Prostate gland (tissue), 2 donors: ENCODE data around the gene LDAH. TPM values are rescaled to one million over a fixed set of nuclear protein-coding genes. Genes with fewer than 3 reads are reported as not detected.

Source experiments
- DNase-seq: peaks from one replicate; pipeline ENCODE4 v3.0.0-alpha.2; 2019; ENCODE audit warnings: low spot score
- H3K27ac ChIP-seq, 2 donors: fragments of 200-600 bp; sonication (generic); 2 replicates each; pipeline ENCODE4 v1.5.1; 2017 to 2019
- H3K27me3 ChIP-seq: fragments of 200-600 bp; sonication (generic); replicated peaks from 2 replicates; pipeline ENCODE4 v1.5.1; 2019; ENCODE audit not compliant: insufficient read depth
- H3K36me3 ChIP-seq, 2 donors: fragments of 200-600 bp; sonication (generic); 1 replicate in 1 of 2; 2 replicates in 1 of 2; pipeline versions ENCODE4 v1.5.1 to v1.8.1; 2017 to 2019
- H3K4me1 ChIP-seq: fragments of 200-600 bp; sonication (generic); replicated peaks from 2 replicates; pipeline ENCODE4 v1.5.1; 2019
- H3K4me3 ChIP-seq, 2 donors: fragments of 200-600 bp; sonication (generic); 2 replicates each; pipeline ENCODE4 v1.5.1; 2017 to 2019
- H3K9me3 ChIP-seq: fragments of 200-600 bp; sonication (generic); 2 replicates; pipeline ENCODE4 v1.5.1; 2017
- POLR2A ChIP-seq: fragments of 450-650 bp; IDR thresholded peaks from one replicate; pipeline ENCODE4 v1.6.1; 2016; ENCODE audit warnings: antibody characterized with exemption, mild to moderate bottlenecking
- POLR2AphosphoS5 ChIP-seq: sonication (generic); formaldehyde crosslinking; IDR thresholded peaks from one replicate; pipeline ENCODE4 v1.6.1; 2017; ENCODE audit warnings: antibody characterized with exemption
- WGBS: methylation state at CpG from one replicate; pipeline ENCODE4 v1.1.5; 2018; 5-methylcytosine and 5-hydroxymethylcytosine counted together
- intact Hi-C: fragments of 100-400 bp; cut with DNase I; formaldehyde crosslinking; loops from one replicate; pipeline ENCODE4 v1.14.2; 2022
- total RNA-seq, 2 donors: library from RNA; depleted of rRNA; stranded (reverse); fragments of >200 nt; gene quantifications; one replicate each; pipeline ENCODE4 v1.1.0, GENCODE V29; 2016
- TF ChIP-seq, protein P1 (sequence below), 4 experiments: fragments of 200-600 bp in 2 of 4; fragments of 450-650 bp in 2 of 4; sonication (generic) in 2 of 4; IDR thresholded peaks; 1 replicate in 3 of 4; 2 replicates in 1 of 4; pipeline ENCODE4 v1.5.1; 2016 to 2019; ENCODE audit warnings: antibody characterized with exemption in 4 of 4, mild to moderate bottlenecking in 2 of 4, moderate library complexity in 2 of 4

The LDAH gene
- total RNA-seq, 2 donors from 2014 or later, result 6.6 to 17.3 TPM

GRCh38 chr2:20667531-20668401 lies 155.1 kb downstream of the LDAH start:
- intact Hi-C loops, result no loop called here
- Histone ChIP-seq H3K4me1 (peaks cover 5% of the 10 kb centered on the region), H3K36me3 (no peaks in the 10 kb centered on the region), H3K27ac (peak overlapping the region; percentile 55 to 66), H3K27me3 (peaks cover 10% of the 10 kb centered on the region), H3K4me3 (peak overlapping the region; percentile 41 to 45), H3K9me3 (no peaks in the 10 kb centered on the region)
- TF ChIP-seq, protein P1, sequence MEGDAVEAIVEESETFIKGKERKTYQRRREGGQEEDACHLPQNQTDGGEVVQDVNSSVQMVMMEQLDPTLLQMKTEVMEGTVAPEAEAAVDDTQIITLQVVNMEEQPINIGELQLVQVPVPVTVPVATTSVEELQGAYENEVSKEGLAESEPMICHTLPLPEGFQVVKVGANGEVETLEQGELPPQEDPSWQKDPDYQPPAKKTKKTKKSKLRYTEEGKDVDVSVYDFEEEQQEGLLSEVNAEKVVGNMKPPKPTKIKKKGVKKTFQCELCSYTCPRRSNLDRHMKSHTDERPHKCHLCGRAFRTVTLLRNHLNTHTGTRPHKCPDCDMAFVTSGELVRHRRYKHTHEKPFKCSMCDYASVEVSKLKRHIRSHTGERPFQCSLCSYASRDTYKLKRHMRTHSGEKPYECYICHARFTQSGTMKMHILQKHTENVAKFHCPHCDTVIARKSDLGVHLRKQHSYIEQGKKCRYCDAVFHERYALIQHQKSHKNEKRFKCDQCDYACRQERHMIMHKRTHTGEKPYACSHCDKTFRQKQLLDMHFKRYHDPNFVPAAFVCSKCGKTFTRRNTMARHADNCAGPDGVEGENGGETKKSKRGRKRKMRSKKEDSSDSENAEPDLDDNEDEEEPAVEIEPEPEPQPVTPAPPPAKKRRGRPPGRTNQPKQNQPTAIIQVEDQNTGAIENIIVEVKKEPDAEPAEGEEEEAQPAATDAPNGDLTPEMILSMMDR (IDR thresholded peaks at IDR 0.05), result no peak
- no peak for TF ChIP-seq POLR2A
- no peak for TF ChIP-seq POLR2AphosphoS5
- no peak for DNase-seq
- WGBS, result 41% methylated on average over 16 of the region's 39 CpGs

GRCh38 chr2:20667151-20667530 lies 155.8 kb downstream of the LDAH start:
- under 1% methylated on average over 51 of the region's 62 CpGs for WGBS
- no peaks in the 10 kb centered on the region for H3K9me3 ChIP-seq
- H3K27ac ChIP-seq, result peak overlapping the region; percentile 65 to 71
- no peaks in the 10 kb centered on the region for H3K36me3 ChIP-seq
- H3K27me3 ChIP-seq, result peaks cover 10% of the 10 kb centered on the region
- intact Hi-C loops, result no loop called here
- no peak for DNase-seq
- no peak for TF ChIP-seq POLR2AphosphoS5
- TF ChIP-seq, protein P1 (IDR thresholded peaks at IDR 0.05), result peak in 1 of 4 experiments; percentile 2
- H3K4me3 ChIP-seq, result peak overlapping the region; percentile 41 to 45
- peaks cover 5% of the 10 kb centered on the region for H3K4me1 ChIP-seq

DNA sequence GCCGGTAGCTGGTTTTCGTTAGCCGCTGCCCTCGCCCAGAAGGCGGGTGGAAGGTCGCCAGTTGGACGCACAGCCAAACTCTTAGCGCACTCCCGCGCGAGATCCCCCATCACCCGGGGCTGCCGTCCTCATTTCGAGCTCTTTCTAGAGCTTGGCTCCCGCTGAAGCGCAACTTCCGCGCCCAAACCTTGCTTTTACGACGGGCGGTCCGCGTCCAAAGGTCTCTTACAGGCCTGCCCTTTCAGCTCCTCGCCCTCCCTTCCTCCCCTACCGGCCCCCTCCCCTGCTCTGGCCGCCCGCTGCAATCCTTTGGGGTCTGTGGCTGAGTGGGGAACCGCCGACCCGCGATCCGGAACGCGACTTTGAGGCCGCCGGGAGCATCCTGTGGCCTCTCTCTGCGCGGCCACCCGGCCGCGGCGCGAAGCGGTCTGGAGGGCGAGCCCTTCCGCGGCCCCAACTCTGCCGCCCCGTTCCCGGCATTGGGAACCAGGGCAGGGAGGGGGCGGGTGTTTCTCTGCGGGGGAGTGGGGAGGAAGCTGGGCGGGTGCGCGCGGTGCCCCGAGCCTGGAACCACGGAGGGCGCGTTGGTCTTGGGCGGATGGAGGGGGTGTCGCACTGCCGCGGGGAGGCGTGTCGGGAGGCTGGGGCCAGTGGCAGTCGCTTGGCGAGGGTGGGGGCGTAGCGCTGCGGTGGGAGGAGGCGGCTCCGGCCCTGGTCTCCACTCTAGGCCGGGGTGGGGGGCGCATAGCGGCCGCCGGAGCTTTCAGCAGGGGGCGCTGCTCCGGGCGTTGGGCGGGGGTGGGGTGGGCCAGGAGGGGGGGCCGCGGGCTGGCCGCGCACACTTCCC lies 156.4 kb downstream of the LDAH start, which contains the start of gene GDF7:
Gene GDF7 (plus strand): TSS at position 841 of the 847 bp plus-strand sequence. CDS start 96 bp downstream, outside the sequence.
- WGBS, result 1% methylated on average over 65 of the region's 86 CpGs
- H3K9me3 ChIP-seq, result no peaks in the 10 kb centered on the region
- H3K27me3 ChIP-seq, result peaks cover 10% of the 10 kb centered on the region
- intact Hi-C loops, result no loop called here
- no peak for DNase-seq
- H3K27ac ChIP-seq, result peak within 1 kb of the TSS; percentile 65 to 71
- peaks cover 5% of the 10 kb centered on the region for H3K4me1 ChIP-seq
- H3K36me3 ChIP-seq, result no peaks in the 10 kb centered on the region
- TF ChIP-seq, protein P1 (IDR thresholded peaks at IDR 0.05), result peak in 3 of 4 experiments; percentile 9 to 23 (median 22)
- TF ChIP-seq POLR2A (no peak), POLR2AphosphoS5 (no peak)
- H3K4me3 ChIP-seq, result peak within 1 kb of the TSS; percentile 41 to 45

GRCh38 chr2:20666005-20666303 lies 156.9 kb downstream of the LDAH start:
- WGBS, result 3% methylated on average over 34 of the region's 34 CpGs
- TF ChIP-seq POLR2A (no peak), POLR2AphosphoS5 (no peak)
- TF ChIP-seq, protein P1 (IDR thresholded peaks at IDR 0.05), result no peak
- Histone ChIP-seq H3K4me3 (peak overlapping the region; percentile 41 to 45), H3K27ac (peak overlapping the region; percentile 65 to 71), H3K27me3 (peaks cover 10% of the 10 kb centered on the region), H3K9me3 (no peaks in the 10 kb centered on the region), H3K36me3 (no peaks in the 10 kb centered on the region), H3K4me1 (peaks cover 5% of the 10 kb centered on the region)
- DNase-seq, result no peak
- intact Hi-C loops, result no loop called here
